Nephron progenitor cell (in vitro differentiated cells): Measurements from ENCODE around the gene PSMA5.
"Not testable (repeated sequence)": the region's sequence is repeated elsewhere in the genome, so short reads cannot be mapped to it uniquely, and the experiment has no call there.

ENCODE experiments used
- DNase-seq: peaks from one replicate; pipeline ENCODE4 v3.0.0; 2021
- H3K27ac Mint-ChIP-seq: 2 replicates; pipeline ENCODE4 v1.8.0; 2021; ENCODE audit warnings: mild to moderate bottlenecking, moderate library complexity, mixed read lengths
- H3K27me3 Mint-ChIP-seq: 2 replicates; pipeline ENCODE4 v1.8.0; 2021; ENCODE audit warnings: mild to moderate bottlenecking, low read depth, mixed read lengths; ENCODE audit not compliant: poor library complexity
- H3K36me3 Mint-ChIP-seq: 2 replicates; pipeline ENCODE4 v1.8.0; 2021; ENCODE audit warnings: low read depth, mixed read lengths
- H3K4me1 Mint-ChIP-seq: 2 replicates; pipeline ENCODE4 v1.8.0; 2021; ENCODE audit warnings: mixed read lengths
- H3K4me3 Mint-ChIP-seq: 2 replicates; pipeline ENCODE4 v1.8.0; 2021; ENCODE audit warnings: mild to moderate bottlenecking, moderate library complexity, mixed read lengths
- H3K9me3 Mint-ChIP-seq: 2 replicates; pipeline ENCODE4 v1.8.0; 2021; ENCODE audit warnings: mild to moderate bottlenecking, moderate library complexity, mixed read lengths
- CTCF ChIP-seq: fragments of 200-600 bp; sonication (generic); IDR thresholded peaks from 2 replicates; pipeline ENCODE4 v1.5.0; 2021; ENCODE audit warnings: antibody characterized with exemption

PSMA5 gene

DNA sequence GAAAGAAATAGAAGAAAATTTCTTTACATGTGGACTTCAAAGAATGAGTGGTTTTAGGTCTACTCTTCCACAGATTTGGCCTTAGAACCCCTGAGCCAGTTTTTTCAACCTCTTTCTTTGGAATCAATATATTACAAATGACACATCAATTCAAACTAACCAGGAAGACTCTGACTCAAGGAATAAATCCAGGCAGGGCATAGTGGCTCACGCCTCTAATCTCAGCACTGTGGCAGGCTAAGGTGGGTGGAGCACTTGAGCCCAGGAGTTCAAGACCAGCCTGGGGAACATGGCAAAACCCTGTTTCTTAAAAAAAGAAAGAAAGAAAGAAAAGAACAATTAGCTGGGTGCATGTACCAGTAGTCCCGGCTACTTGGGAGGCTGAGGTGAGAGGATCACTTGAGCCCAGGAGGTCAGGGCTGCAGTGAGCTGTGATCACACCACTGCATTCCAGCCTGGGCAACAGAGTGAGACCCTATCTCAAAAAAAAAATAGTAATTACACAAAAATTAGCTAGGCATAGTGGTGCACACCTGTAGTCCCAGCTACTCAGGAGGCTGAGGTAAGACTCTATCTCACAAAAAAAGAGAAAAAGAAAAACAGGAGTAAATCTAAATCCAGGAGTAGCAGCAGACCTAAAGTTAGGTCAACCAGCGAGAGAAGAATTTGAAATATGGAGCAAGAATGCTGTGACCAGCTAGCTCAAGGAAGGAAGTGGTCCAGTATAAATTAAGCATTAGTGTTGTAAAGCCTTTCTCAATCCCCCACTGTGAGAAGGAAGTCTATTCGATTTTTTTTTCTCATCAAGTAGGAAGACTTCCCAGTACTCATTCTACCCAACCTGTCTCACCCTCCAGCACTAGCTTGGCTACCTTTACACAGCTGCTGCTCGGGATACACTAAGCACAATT, 30.4 kb downstream of the PSMA5 start:
- no peak for DNase-seq
- H3K27ac Mint-ChIP-seq = no peak overlapping the region
- H3K4me3 Mint-ChIP-seq = peak overlapping the region; percentile 96
- peaks cover 25% of the 10 kb centered on the region for H3K27me3 Mint-ChIP-seq
- peaks cover 74% of the 10 kb centered on the region for H3K4me1 Mint-ChIP-seq
- no peaks in the 10 kb centered on the region for H3K9me3 Mint-ChIP-seq
- no peak for TF ChIP-seq CTCF
- no peaks in the 10 kb centered on the region for H3K36me3 Mint-ChIP-seq

DNA sequence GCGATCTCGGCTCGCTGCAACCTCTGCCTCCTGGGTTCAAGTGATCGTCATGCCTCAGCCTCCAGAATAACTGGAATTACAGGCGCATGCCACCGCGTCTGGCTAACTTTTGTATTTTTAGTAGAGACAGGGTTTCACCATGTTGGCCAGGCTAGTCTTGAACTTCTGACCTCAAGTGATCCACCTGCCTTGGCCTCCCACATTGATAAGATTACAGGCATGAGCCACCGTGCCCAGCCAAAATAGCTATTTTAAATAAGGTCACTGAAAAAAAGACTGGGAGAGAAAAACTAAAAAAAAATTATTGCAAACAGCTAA, 31.0 kb downstream of the PSMA5 start:
- Mint-ChIP-seq H3K27me3 (peaks cover 28% of the 10 kb centered on the region), H3K4me1 (peaks cover 80% of the 10 kb centered on the region)
- DNase-seq, H3K27ac Mint-ChIP-seq, H3K4me3 Mint-ChIP-seq, H3K9me3 Mint-ChIP-seq, H3K36me3 Mint-ChIP-seq: not testable (repeated sequence)

DNA sequence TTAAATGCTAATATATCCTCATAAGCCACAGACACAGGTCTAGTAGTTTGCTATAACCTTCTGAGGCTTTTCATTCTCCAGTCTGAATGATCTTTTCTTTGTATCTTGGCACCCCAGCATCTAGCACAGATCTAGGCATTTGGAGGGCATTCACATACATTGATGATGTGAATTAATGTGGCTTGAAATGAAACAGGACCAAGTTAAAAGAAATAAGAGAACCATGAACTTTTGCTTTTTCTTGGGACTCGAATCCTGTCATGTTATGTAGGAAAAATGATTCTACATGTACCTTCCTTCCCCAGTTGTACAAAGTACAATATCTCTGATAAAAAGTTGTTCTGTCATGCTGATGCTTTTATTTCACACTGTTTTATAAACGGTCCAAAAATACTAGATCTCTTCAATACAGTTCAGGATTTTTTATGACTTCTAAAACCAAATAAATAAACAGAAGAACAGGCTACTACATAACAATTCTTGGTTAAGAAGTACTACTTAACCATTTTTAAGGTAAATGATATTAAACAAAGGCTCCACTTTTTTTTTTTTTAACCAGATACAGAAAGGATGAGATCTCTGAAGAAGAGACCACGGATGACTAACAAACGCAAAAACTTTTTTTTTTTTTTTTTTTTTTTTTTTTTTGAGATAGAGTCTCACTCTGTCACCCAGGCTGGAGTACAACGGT, 31.5 kb downstream of the PSMA5 start:
- no peak overlapping the region for H3K4me3 Mint-ChIP-seq

DNA sequence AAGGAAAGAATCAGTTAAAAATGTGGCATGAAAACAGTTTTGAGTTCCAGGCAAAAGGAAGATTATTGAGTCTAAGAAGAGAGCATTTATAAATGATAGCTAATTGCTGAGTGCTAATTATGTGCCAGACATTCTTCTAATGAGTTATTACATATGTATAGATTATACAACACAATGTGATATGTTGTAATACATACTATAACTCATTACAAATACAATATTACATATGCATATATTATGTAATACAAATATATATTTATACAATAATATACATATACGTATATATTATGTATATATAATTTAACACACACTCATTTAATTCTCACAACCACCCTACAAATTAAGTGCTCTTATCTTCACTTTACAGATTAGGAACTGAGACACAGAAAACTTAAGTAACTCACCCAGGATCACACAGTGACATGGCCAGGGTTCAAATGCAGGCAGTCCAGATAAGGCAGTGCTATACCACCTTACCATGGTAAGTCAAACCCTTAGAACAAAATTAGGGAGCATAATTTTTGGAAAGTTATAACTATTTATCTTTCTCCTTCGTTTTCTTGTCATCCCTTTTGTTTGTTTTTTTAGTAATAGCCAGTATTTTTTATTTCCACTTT, 32.5 kb downstream of the PSMA5 start:
- Mint-ChIP-seq H3K27me3 (peaks cover 31% of the 10 kb centered on the region), H3K9me3 (no peaks in the 10 kb centered on the region), H3K4me3 (no peak overlapping the region), H3K4me1 (peaks cover 79% of the 10 kb centered on the region), H3K36me3 (no peaks in the 10 kb centered on the region), H3K27ac (no peak overlapping the region)
- no peak for DNase-seq
- no peak for TF ChIP-seq CTCF

More for the DNA sequence above, 31.5 kb downstream of the PSMA5 start:
- no peak for DNase-seq
- Mint-ChIP-seq H3K9me3 (no peaks in the 10 kb centered on the region), H3K27ac (no peak overlapping the region), H3K27me3 (peaks cover 28% of the 10 kb centered on the region), H3K4me1 (peaks cover 86% of the 10 kb centered on the region), H3K36me3 (no peaks in the 10 kb centered on the region)
- no peak for TF ChIP-seq CTCF

DNA sequence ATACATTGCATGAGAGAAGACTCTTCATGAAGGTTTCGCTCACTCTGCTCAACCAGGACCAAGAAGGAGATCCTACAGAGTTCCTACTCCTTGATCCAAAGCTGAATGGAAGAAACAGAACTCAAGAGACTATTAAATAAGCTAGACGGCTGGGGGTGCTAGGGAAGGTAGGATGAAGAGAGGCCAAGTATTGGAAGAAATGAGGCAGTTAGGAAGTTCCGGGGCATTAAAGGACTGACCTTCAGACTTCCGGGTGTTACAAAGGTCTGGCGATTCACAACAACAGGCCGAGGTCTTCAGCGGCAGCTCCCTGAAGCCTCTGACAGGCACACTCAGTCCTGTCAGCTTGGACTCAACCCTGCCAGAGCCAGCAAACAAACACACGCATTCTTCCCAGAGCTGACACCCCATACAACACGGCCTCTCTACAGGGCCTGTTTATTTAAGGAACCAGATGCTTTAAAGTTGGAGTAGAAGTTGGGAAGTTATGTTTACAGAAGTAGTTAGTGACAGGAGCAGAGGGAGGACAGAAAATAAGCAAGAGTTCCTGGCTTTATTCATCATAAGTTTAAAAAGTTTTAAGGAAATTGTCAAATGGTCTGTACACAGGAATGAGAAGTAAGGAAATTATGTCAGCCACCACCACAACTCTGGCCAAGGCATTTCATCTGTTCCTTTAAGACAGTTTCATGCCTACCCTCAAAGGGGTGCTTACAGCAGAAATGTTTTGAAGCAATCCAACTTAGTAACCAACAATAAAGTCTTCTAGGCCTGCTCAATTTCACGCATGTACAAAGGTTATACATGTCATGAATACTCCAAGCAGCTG, 33.2 kb downstream of the PSMA5 start:
- Mint-ChIP-seq H3K36me3 (no peaks in the 10 kb centered on the region), H3K27ac (peak overlapping the region; percentile 91), H3K4me1 (peaks cover 72% of the 10 kb centered on the region), H3K27me3 (peaks cover 31% of the 10 kb centered on the region), H3K9me3 (no peaks in the 10 kb centered on the region), H3K4me3 (peak overlapping the region; percentile 29)
- TF ChIP-seq CTCF = no peak
- DNase-seq = peak; percentile 27
